Measurements from ENCODE around the gene RTL1.

Gene RTL1

DNA sequence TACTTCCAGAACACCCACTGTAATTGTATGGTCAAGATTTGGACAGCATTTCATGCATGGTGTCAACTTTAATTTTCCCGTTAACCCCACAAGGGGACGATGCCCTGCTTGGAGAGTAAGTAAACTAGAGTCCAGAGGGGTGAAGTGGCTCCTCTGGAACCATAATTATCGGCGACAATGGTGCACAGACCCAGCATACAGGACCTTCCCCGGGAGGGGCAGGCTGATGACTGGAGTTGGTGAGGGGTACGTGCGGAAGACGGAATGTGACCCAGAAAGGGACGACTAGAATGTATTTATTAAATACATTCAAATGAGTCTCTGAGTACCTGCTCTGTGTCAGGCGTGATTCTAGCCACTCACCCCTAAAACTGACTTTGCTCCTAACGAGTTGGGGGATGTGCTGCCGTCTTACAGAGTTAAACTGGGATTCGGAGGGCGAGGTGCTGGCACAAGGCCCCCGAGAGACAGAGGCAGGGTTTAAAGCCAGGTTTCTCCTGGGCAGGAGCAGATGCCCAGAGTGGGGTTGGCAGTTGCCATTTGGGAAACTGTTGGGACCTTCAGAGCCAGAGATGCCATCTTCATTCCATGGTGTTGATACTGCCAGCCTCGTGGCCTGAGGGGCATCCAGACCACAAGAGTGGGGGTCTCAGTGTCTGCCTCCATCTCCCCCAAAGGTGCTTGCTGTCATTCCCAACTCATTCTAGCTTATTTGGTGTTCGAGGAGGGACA is 10.9 kb downstream of the RTL1 start:
- H3K79me2 ChIP-seq (ENCODE audit: control insufficient read depth, low read length), result no peaks in the 10 kb centered on the region
- no peak overlapping the region for H3K27ac ChIP-seq (ENCODE audit: low read depth, low read length)
- no peaks in the 10 kb centered on the region for H3F3A ChIP-seq (ENCODE audit: control insufficient read depth, insufficient read depth)
- TF ChIP-seq CTCF (IDR thresholded peaks at IDR 0.05; ENCODE audit: low read depth, low read length, poor library complexity, severe bottlenecking) (no peak), EZH2phosphoT487 (IDR thresholded peaks at IDR 0.05; ENCODE audit: borderline replicate concordance, low read length) (no peak)
- no peaks in the 10 kb centered on the region for H3K36me3 ChIP-seq (ENCODE audit: control insufficient read depth, low read length)
- H3K4me2 ChIP-seq (ENCODE audit: low read length), result no peak overlapping the region
- no peaks in the 10 kb centered on the region for H4K20me1 ChIP-seq (ENCODE audit: control insufficient read depth, insufficient read depth, low read depth, low read length)
- no peaks in the 10 kb centered on the region for H3K4me1 ChIP-seq (ENCODE audit: control insufficient read depth, low read length)
- H3K27me3 ChIP-seq (ENCODE audit: control insufficient read depth, low read length), result peaks cover 4% of the 10 kb centered on the region; the same call in 1 of the 2 replicates
- H3K9me2 ChIP-seq (replicated peaks; ENCODE audit: control insufficient read depth, low read length), result no peaks in the 10 kb centered on the region
- no peak overlapping the region for H3K4me3 ChIP-seq (ENCODE audit: low read length)
- no peaks in the 10 kb centered on the region for H3K9me3 ChIP-seq (ENCODE audit: control insufficient read depth, insufficient read depth, low read length)

DNA sequence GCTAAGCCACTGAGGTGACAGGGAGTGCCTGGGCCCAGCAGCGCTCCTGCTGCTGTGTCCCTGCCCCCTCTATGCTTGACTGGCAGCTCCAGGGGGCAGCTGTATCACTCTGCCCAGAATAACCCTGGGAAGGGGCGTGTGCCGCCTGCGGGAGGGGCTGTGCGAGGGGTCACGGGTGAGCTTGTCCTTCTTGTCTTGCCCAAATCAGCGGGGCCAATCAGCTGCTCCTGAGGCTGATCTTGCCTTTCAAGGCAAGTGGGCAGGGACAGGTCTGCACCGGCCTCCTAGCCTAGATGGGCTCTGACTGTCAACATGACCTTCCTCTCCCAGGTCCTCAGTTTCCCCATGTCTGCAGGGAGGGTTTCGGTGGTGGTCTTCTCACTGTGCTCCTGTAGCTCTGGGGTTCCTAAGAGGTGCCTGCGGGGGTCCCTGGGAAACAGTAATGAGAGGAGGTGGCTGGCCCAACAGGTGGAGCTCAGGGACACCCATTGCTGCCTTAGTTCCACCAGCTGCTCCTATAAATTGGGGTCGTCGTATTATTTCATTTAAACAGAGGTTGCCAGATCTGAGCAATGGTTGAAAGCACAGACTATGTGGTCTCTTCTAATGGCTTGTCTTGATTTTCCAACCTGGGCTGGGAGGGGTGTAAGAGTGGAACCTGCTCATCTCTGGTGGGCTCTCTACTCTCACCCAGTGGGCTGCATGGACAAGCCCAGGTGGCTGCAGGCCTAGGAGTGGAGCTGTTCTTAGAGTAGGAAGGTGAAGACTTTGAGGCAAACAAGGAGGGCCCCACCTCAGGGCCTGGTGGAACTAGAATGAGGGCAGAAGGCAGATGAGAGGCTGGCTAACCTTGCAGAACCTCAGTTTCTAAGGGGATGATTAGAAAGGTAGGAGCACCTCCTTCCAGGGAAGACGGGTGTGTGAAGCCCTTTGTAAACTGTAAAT is 11.7 kb downstream of the RTL1 start:
- no peaks in the 10 kb centered on the region for H4K20me1 ChIP-seq (ENCODE audit: control insufficient read depth, insufficient read depth, low read depth, low read length)
- H3K9me3 ChIP-seq (ENCODE audit: control insufficient read depth, insufficient read depth, low read length), result no peaks in the 10 kb centered on the region
- no peaks in the 10 kb centered on the region for H3K4me1 ChIP-seq (ENCODE audit: control insufficient read depth, low read length)
- H3K4me3 ChIP-seq (ENCODE audit: low read length), result no peak overlapping the region
- no peak for TF ChIP-seq CTCF (IDR thresholded peaks at IDR 0.05; ENCODE audit: low read depth, low read length, poor library complexity, severe bottlenecking)
- no peak for TF ChIP-seq EZH2phosphoT487 (IDR thresholded peaks at IDR 0.05; ENCODE audit: borderline replicate concordance, low read length)
- no peaks in the 10 kb centered on the region for H3F3A ChIP-seq (ENCODE audit: control insufficient read depth, insufficient read depth)
- no peaks in the 10 kb centered on the region for H3K36me3 ChIP-seq (ENCODE audit: control insufficient read depth, low read length)
- peaks cover 4% of the 10 kb centered on the region; the same call in 1 of the 2 replicates for H3K27me3 ChIP-seq (ENCODE audit: control insufficient read depth, low read length)
- no peak overlapping the region for H3K4me2 ChIP-seq (ENCODE audit: low read length)
- H3K9me2 ChIP-seq (replicated peaks; ENCODE audit: control insufficient read depth, low read length), result no peaks in the 10 kb centered on the region
- H3K27ac ChIP-seq (ENCODE audit: low read depth, low read length), result no peak overlapping the region
- H3K79me2 ChIP-seq (ENCODE audit: control insufficient read depth, low read length), result no peaks in the 10 kb centered on the region

DNA sequence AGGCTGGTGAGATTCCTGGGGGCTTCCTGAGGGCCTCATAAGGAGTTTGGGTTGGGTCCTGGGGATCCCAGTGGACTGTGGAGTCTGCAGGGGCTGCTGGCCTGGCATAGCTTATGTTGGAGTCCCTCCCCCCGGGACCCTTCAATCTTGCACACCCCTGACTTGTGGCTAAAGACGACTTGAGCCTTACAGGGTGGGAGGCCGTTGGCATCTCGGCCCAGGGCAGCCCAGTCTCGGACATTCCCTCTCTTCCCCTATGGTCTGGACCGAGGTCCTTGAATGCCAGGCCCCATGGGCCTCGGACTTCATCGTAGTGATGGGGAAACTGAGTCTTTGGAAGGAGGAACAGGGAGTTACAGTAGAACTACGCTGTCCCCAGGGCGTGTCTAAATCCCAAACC is 12.5 kb downstream of the RTL1 start:
- TF ChIP-seq CTCF (IDR thresholded peaks at IDR 0.05; ENCODE audit: low read depth, low read length, poor library complexity, severe bottlenecking) (no peak), EZH2phosphoT487 (IDR thresholded peaks at IDR 0.05; ENCODE audit: borderline replicate concordance, low read length) (no peak)
- no peak overlapping the region for H3K4me3 ChIP-seq (ENCODE audit: low read length)
- no peaks in the 10 kb centered on the region for H3K4me1 ChIP-seq (ENCODE audit: control insufficient read depth, low read length)
- H3K9me3 ChIP-seq (ENCODE audit: control insufficient read depth, insufficient read depth, low read length), result no peaks in the 10 kb centered on the region
- no peaks in the 10 kb centered on the region for H4K20me1 ChIP-seq (ENCODE audit: control insufficient read depth, insufficient read depth, low read depth, low read length)
- peaks cover 4% of the 10 kb centered on the region; the same call in 1 of the 2 replicates for H3K27me3 ChIP-seq (ENCODE audit: control insufficient read depth, low read length)
- H3K9me2 ChIP-seq (replicated peaks; ENCODE audit: control insufficient read depth, low read length), result no peaks in the 10 kb centered on the region
- H3K4me2 ChIP-seq (ENCODE audit: low read length), result no peak overlapping the region
- H3K79me2 ChIP-seq (ENCODE audit: control insufficient read depth, low read length), result no peaks in the 10 kb centered on the region
- H3F3A ChIP-seq (ENCODE audit: control insufficient read depth, insufficient read depth), result no peaks in the 10 kb centered on the region
- no peaks in the 10 kb centered on the region for H3K36me3 ChIP-seq (ENCODE audit: control insufficient read depth, low read length)
- no peak overlapping the region for H3K27ac ChIP-seq (ENCODE audit: low read depth, low read length)

Measured in DOHH2 (cell line).